Hematopoietic multipotent progenitor cell treated with erythropoietin and hydrocortisone succinate and interleukin-3 and kit ligand, for 8 days (in vitro differentiated cells): ENCODE measurements around the gene MCUR1.
"Not testable (repeated sequence)": the region's sequence is repeated elsewhere in the genome, so short reads cannot be mapped to it uniquely, and the experiment has no call there.

Experiments used
- DNase-seq: peaks from one replicate; pipeline ENCODE4 v3.0.0-alpha.2; 2015

Gene MCUR1

DNA sequence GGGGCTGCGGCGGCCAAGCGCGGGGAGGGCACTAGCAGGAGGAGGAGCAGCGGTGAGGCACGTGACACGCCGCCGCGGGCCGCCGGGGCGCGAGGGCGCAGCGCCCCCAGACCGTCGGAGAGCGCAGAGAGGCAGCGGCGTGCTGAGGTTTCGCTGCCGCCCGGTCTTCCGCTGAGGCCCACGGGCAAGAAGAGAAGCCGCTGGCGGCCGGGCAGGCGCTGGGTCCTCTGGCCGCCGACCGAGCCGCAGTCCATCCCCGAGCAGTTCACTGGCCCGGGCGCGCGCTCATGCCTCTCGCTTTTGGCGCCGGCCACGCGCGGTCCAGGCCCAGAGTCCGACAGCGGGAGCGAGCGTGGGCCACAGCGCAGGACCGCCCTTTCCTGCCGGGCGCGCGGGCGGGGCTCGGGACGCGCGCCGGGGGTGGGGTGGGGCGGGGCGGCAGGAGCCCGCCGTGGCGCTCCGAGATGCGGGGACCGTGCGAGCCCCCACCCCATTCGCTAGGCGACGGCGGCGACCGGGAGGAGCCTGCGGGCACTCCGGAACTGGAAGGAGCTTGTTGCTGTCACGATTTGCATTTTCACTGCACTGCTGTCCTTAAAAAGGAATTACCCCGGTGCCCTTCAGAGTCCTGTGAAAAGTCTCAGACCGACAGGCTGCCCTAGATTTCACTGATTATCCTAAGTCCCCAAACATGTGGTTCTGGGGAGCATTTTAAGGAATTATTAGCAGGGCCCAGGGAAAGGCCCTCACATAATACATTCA is at the start of gene MCUR1:
MCUR1 (minus strand) TSS at position 382 of the 762 bp plus-strand sequence; CDS start at position 254, 128 bp downstream.
- peak; percentile 85 for DNase-seq

- peak; percentile 15 for DNase-seq
Observed at GRCh38 chr6:13863699-13864155, 49.4 kb upstream of the MCUR1 start.

- peak; percentile 15 for DNase-seq
Observed at GRCh38 chr6:13860556-13861185, 46.3 kb upstream of the MCUR1 start.

GRCh38 chr6:13859871-13860555 is 45.7 kb upstream of the MCUR1 start:
- DNase-seq = no peak

- DNase-seq = no peak
Observed at GRCh38 chr6:13854716-13855250, 40.4 kb upstream of the MCUR1 start.

DNA sequence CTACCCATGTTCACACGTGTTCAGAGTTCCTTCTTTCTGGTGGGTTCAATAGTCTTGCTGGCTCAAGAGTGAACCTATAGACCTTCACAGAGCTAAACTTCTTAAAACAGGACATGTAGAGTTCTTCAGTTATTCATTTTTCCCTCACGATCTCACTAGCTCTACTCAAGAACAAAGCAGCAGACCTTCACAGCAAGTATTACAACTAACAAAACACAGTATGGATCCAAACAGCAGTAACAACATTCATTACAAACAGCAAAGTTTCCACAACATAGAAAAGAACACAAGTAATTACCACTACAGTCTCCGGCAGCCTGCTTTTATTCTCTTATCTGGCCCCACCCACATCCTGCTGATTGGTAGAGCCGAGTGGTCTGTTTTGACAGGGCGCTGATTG is 39.5 kb upstream of the MCUR1 start:
- no peak for DNase-seq

DNA sequence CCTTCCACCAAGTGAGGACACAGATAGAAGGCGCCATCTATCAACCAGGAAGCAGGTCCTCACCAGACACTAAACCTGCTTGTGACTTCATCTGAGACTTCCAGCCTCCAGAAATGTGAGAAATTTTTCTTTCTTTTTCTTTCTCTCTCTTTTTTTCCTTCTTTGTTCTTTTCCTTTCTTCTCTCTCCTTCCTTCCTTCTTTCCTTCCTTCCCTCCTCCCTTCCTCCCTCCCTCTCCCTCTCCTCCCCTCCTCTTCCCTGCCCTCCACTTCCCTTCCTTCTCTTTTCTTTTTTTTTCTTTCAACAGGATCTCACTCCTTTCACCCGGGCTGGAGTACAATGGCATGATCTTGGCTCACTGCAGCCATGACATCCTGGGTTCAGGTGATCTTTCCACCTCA is 37.4 kb upstream of the MCUR1 start:
- DNase-seq = no peak

- DNase-seq = no peak
Observed at GRCh38 chr6:13851330-13851729, 37.0 kb upstream of the MCUR1 start.

GRCh38 chr6:13850690-13851089 is 36.3 kb upstream of the MCUR1 start:
- DNase-seq = not testable (repeated sequence)

- DNase-seq = no peak
Observed at GRCh38 chr6:13848522-13849150, 34.3 kb upstream of the MCUR1 start.

GRCh38 chr6:13847326-13848050 is 33.1 kb upstream of the MCUR1 start:
- DNase-seq = no peak

- no peak for DNase-seq
Observed at GRCh38 chr6:13846841-13847240, 32.5 kb upstream of the MCUR1 start.

GRCh38 chr6:13841936-13842335 is 27.6 kb upstream of the MCUR1 start:
- DNase-seq = peak; percentile 88

DNA sequence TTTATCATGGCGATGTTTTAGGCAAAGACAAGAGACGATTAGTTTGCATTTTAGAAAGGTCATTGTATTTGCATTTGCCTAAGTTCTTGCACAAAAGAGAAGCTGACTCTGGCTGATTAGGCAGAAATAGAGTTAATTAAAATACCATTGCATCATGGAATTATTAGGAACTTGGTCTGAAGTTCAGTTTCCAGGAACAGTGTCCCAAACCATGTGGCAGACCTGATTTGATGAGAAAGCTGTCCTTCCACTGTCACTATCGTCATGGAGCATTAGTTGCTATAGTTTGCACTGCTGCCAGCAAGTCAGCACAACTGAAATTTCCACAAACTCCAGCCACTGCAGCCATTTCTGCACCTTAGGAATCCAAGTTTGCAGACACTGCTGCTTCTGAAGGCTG is 24.3 kb upstream of the MCUR1 start:
- DNase-seq = peak; percentile 77

DNA sequence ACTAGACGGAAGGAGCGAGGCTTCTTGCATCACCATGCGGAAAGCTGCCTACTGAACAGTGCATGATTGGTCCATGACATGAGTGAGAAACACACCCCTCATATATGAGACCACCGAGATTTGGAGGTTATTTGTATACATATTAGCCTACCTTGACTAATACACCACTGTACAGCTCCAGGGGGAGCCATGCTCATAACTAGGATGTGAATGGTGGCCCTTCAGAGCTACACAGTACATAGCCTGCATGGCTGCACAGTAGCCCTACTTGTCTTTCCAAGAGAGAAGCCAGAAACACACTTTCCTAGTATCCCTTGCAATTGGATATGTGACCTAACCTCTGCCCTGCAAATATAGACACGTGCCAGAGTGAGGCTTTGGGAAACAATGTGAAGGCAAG is 21.8 kb upstream of the MCUR1 start:
- DNase-seq = no peak

- no peak for DNase-seq
Observed at GRCh38 chr6:13834790-13835189, 20.4 kb upstream of the MCUR1 start.

GRCh38 chr6:13834018-13834417 is 19.7 kb upstream of the MCUR1 start:
- DNase-seq = not testable (repeated sequence)

- DNase-seq = no peak
Observed at GRCh38 chr6:13832778-13833177, 18.4 kb upstream of the MCUR1 start.

GRCh38 chr6:13831615-13832014 is 17.3 kb upstream of the MCUR1 start:
- DNase-seq = no peak

GRCh38 chr6:13830803-13831202 is 16.4 kb upstream of the MCUR1 start:
- DNase-seq = no peak

GRCh38 chr6:13829419-13829818 is 15.1 kb upstream of the MCUR1 start:
- not testable (repeated sequence) for DNase-seq

- not testable (repeated sequence) for DNase-seq
Observed at GRCh38 chr6:13828656-13829301, 14.4 kb upstream of the MCUR1 start.
